Measurements from ENCODE around the gene HLX.

The HLX gene

DNA sequence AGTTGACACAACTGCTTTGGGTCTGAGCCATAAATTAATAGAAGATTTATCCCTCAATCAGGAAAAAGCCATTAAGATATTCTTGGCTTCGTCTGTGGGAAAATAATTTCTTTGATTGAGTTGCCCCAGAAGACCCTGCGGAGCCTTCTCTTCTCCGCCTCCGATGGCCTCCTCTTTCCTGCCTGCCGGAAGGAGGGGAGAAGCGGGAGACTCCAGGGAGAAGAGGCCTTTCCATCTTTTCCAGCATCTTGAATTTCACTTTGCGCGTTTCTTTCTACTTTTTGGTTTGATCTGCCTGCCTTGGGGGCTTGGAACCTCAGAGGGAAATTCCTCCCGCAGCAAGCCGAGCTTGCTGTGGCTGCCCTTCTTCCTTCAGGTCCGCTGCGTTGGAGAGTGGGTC, 16.8 kb downstream of the HLX start:
- no peak for ATAC-seq

DNA sequence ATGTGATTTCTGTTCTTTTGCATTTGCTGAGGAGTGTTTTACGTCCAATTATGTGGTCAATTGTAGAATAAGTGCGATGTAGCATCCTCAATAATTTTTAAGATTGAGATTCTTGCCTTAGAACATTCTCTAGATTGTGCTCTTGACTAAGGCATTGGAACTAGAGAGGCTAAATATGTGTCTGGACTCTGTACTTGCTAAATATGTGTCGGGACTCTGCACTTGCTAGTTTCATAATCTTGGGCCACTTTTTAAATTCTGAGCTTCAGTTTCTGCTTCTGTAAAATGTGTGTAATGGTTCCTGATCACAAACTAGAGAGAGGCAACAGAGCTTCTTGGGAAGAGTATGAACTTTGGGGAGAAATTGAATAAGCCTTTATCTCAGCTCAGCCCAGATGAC, 21.6 kb downstream of the HLX start:
- no peak for ATAC-seq

DNA sequence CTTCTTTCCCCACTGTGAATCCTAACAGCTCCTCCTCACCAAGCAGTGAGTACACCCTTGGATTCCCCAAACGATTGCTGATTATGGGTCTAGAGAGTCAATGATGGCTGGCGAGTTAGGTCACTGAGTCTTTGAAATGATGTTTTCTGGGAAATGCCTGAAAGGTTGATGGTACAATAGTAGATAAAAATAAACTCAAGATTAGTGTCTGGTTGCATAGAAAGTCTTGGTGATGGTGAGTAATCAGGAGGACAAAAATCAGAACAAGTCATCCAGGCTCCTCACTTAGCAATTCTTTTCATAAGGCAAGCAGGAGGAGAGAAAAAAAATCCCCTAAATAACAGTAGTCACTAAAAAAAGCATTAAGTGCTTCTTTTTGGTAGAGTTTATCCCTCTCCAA, 22.6 kb downstream of the HLX start:
- ATAC-seq, result no peak

DNA sequence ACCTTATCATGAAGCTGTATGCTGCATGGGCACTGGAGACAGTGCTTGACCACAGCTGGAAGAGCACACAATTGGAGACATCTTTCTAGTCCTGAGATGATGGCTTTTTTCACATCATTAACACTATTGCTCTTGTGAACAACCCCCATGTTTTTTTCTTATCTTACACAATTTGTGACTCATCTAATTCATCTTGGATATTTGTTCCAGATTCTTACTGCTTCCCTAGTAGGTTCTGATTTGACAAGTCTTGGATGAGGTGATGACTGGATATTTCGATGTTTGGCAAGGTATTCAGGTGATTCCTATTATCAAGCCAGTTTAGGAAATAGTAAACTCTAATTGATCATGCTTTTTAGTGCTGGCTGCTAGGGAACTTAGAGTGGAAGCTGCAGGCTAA, 23.7 kb downstream of the HLX start:
- no peak for ATAC-seq

DNA sequence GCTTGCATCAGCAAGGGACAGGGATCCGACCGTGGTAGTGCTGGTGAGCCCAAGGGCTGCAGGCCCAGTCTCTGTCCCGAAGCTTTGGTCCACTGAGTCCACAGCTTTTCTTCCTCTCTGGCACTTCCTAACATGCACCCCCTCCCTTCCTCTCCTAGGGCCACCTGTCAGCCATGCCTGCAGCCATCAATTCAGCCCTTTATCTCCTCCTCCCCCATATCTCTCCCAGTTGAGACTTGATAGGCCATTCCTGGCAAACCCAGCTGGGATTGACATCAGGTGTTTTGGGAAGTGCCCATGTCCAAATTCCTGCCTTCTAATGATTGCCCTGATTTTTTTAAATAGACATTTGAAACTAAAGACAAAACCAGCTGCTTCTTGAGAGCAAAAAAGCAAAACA, 25.6 kb downstream of the HLX start:
- ATAC-seq, result no peak

DNA sequence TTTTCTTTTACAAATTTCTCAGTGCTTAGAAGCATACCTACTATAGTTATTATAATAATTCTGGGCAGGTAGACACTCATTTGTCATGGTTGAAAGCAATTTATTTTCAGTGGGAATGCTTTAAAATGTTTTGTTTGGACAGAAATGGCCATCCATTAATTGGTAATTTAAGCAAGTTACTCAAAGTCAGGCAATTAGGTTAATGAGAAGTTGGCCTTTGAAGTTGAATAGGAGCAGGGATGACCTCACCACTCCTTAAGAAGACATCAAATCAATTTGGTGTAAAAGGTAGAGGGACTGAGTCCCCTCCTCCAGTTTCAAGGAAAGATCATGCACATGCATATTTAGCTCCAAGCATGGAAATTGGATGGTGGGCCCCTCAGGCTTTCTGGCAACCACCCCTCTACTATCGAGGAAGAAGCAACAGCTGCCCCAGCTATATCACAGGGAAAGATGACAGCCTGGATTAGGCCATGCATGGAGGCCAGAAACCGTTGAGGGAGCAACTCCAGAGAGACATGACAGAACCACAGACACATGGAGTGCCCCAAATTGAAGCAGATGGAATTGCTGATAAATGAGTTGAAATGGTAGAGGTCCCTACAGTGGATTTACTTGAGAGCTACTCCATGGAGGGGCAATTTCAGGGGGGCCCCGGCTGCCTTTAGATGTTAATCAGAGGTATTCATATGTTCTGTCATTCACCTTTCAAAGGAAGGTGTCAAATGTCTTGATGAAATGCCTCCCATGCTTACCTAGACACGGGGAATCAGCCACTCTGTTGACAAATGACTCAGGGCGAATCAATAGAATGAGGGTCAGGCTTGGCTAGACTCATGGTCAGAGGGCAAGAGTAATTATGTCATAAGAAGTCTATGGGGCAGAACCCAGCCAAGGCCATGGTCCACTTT, 26.7 kb downstream of the HLX start:
- ATAC-seq, result no peak

DNA sequence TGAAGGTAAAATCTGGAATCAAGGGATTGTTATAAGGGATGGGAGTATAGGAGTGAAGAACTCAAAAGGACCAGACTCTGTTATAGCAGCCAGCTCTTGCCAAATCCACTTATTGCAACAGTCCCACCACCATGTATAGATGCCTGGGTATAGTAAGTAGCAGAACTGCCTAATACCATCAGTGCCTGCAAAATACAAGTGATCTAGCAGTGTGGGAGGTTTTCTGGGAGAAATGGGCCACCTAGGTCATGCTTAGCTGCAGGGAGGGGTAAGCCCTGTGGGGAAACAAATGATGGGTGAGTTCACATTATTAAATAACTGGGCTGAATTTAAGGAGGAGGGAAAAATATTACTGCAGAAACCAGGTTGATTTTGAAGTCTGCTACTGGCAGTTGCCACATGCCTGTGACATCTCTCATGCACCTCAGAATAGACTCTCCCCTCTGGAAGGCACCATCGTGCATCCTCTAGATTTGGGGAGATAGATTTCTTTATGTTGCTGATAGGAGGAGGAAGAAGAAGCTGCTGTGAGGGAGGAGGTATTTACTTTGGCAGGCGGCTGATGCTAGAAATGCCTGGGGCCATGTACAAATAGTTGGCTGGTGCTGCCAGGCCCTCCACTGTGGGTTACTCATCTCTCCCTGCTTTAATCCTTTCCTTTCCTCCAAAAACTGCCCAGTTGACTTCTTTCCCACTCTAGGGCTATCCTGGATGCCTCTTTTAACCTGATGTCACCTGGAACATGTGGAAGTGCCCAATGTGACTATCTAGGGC, 27.5 kb downstream of the HLX start:
- no peak for ATAC-seq

DNA sequence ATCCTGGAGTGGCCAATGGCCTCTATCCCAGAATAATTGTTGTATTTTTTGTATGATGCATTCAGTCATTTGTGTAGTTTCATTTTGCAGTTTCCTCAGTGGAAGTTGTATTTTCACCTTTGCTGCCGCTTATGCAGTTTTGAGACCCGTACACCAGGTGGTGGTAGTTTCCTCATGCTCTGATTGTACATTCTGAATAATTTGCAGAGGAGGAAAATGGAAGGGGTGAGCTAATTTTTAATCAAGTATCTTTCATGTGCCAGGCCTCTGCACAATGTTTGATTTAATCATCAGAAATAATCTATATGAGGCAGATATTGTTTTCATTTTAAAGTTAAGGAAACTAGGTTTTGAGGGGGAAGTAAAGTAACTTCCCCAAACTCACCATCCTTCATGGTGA, 29.5 kb downstream of the HLX start:
- ATAC-seq, result no peak

DNA sequence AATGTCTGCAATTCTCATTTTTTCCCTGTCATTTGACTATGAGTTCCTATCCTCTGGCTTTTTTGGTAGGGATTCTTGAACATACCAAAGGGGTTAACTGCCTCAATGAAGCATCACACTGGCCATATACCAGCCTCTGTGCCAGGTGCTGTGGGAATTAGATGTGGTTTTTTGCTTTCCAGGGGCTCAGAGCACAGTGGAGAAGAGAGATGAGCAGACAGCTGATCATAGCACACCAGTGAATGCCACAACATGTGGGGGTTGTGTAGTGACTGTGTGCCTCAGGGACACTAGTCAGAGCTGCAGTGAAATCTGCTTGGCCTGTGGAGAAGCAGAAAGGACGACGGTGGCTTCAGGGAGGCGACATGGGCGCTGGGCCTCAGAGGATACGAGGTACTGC, 30.8 kb downstream of the HLX start:
- no peak for ATAC-seq

DNA sequence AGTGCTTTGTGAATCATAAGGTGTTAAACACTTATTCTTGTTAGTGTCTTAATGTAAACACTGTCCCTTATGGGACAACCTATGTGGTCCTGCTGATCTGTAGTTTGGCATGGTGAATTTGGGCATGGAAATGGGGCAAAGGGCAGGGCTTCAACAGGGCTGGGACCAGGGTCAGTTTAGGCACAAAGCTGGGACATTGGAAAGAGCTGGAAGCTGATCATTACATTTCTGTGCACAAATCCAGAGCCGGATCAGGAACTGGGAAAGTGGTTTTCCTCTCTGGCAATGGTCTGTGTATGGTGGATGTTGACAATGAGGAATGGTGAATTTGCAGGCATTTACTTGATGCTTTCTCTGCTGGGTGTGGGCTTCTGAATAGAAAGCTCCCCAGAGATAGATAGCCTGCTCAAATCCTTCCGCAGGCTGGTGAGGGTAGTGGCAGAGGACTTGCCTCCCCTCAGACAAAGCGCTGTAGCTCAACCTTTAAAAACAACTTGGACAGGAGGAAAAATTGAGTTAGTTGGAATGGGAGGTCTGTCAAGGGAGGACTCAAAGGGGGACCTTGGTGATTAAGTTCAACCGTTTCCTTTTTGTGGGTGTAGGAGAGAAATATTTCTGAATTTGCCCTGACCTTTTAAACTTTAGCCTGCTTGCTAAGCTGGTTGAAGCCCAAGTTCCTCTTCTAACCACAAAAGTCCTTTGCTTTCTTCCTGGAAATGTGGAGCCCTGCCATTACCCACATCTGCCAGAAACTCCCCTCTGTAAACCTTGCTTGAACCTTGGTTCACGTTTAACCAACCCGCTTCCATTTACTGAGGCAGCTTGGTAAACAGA, 35.3 kb downstream of the HLX start:
- ATAC-seq, result no peak

DNA sequence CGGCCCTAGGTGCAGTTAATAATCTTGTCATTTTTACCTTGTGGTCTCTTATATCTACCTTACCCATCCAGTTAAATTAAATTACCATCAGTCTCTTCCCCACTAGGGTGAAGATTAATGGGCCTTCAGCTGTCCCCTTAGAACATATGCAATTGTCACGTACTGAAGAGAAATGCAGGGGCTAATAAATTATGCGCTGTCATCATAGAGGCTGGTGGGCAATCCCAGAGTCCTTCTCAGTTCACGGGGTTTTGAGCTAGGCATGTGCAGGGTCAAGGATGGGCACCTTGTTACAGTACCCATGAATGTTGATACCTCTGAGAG, 35.8 kb downstream of the HLX start:
- no peak for ATAC-seq

DNA sequence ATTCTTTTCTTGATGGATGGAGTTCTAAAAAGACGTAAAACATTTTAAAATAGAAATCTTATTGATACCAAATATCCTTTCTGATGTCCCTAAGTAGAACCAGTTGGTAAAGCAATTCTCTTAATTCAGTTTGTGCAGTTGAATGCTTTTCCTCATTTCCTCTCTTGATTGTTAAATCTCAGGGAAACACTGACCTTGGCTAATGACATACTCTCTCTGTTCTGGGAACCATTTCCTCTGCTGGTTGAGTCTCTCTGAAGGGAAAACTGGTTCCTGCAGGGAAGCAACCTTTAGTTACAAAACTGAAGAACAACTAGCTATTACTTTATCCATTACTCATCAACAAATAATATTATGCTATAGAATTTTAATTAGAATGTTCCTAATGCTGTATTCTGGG, 36.7 kb downstream of the HLX start:
- no peak for ATAC-seq

DNA sequence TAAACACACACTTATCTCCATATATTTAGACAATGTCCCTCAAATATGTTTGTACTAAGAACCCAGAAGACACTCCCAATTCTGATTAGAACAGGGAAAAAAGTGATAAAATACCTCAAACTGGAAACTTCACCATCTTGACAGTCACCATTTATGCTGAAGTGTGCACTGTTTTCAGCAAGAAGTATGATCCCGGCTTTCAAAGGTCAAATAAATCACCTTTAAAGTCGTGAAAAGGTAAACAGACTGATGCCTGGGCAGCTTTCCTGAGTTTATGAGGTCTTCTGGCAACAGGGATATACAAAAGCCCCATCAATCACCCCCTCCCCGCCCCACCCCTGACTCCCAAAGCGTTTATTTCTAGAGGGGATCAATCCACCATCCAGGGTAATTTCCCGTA, 37.9 kb downstream of the HLX start:
- no peak for ATAC-seq

DNA sequence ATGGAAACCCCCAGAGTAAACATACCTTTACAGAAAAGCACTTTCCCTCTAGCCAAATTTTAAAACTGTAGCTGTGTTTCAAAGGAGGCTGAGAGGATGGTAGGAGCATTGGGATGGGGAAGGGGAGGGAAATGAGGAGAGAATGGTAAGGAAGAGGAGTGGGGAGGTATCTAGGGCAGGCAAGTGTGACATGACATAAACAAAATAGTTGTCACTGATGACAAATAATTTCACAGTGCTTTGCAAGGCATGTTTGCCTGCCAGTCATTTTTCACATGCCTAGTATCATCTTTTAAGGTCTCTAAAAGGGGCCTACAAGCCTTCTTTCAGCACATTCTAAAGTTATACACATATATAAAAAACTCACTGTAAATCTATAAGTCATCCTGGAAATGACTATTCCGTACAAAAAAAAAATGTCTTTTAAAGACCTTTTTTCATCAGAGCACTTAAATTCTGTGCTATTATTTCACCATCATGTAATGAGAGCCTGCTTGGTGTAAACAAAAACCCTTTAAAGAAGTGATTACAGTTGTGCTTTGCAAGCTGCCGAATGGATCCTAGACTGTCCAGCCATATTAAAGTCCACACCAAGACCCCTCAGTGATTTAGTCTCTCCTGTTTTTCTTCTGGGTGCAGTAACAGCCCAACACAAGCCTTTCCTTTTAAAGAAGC, 38.4 kb downstream of the HLX start:
- ATAC-seq, result no peak

DNA sequence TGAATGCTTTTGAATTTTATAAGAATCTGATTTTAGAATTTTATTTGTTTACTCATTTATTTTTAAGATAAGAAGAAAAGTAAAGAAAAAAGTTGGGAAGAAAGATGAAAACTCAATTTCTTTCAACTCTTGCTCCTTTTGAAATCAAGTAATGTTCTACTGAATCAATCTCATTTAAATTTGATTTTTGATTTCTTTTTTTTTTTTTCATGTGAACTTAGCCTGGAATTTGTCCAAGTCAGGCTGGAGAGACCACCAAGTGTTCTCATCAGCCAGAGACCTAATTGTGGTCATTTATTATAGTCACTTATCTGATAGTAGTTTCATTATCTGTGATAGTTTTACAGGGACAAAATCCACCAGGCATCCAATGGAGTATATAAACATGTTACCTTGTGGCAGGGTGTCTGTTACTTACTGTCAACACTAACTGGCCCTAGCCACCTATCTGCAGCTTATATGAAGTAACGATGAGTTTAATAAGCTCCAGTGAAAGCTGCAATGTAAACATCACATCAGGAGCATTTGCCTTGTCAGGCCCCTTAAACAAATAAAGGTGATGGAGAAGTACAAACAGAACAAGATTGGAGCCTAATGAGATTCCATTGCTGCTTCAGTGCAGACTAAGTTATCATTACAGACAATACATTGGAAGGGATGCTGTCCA, 39.2 kb downstream of the HLX start:
- no peak for ATAC-seq

DNA sequence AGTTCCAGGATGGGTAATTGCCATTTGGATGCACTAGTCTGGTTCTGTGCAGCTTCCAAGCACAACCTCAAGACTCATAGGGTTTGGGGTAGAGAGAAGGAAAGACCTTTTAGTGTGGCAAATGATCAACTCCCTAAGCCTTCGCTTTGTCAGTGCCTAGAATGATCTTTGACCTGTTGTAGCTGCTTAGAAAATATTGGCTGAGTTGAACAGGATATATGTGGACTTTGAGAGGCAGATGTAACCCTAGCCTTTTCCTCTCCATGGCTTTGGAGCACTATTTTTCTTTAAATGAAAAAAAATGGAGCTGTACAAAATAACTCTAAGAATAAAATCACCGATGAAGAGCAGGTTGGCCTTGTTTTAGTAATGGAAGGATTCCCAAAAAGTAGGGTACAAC, 41.7 kb downstream of the HLX start:
- ATAC-seq, result no peak

DNA sequence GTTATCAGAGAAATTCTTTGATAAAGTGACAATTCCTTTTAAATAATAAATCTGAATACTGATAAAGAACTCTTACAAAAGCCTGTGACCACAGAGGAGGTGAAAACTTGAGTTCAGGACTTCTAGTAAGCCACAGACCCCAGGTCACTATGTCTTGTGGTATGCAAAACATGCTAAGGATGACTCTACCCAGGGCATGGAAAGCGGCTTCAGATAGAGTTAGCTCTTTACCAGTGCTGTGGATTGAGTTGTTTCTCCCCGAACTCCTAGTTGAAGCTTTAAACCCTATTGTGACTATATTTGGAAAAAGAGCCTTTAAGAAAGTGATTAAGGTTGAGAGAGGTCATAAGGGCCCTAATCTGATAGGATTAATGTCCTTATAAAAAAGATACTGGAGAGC, 42.3 kb downstream of the HLX start:
- no peak for ATAC-seq

DNA sequence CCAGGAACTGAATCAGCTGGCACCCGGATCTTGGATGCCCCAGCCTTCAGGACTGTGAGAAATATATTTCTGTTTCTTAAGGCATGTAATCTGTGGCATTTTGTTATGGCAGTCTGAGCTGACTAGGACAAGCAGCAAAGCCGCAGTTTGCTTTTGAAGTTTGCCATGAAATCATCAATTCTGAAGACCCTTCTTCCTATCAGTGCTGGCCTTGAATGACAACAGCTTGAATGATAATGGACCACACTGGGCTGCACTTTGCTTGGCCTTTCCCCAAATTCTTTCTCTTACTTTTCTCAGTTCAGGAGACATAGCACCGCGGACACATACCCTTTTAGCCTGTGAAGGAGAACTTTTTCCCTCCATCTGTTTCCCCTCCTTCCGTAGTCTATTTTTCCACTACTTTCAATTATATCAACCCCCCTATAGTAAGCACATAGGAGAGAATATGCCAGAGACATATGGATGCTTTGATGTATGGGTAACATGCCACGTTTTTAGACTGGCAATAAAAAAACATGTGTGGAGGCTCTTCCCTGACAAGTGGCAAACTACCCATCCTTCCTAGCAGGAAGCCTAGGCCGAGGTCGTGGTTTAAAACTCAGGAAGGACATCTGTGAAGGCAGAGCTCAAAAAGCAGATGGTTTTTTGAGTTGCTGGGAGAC, 42.9 kb downstream of the HLX start:
- ATAC-seq, result no peak

DNA sequence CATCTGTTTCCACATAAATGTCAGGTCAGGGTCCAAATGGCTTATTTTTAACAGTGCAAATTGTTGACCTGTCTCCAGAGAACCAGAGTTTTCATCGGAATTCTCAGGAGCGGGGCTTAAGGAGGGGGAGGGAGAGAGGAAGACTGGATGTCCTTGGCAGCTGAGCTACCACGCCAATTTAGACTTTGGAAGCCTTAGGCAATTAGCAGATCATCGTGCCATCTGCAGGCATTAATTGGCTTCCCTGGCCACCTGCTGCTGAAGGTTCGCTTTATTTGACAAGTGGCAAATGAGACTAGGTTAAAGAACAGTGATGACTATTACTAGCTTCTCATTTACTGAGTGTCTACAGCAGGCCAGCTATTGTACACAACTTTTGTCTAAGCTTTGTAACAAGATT, 43.7 kb downstream of the HLX start:
- no peak for ATAC-seq

DNA sequence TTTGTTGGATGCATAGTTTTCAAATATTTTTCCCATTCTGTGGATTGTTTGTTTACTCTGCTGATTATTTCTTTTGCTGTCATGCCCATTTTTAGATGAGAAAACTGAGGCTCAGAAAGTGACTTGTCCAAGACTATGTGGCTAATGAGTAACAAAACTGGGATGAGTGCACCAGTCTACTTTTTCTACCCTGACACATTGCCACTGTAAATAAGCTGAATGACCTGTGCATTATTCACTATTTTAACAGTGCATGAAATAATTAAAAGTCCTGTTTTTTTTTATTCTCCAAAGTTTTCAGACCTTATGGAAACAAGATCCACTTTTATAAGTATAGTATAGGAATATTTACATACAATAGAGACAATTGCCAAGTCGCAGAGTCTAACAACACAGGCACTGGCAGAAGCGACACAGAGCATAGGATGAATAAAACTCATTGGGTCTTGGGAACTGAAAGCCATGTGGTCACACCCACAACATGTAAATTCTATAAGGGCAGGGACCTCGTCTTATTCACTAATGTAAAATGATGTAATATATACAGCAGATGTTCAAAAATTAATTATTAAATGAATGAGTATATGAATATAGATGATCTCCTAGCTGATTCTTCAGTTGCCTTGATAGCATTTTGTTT, 45.2 kb downstream of the HLX start:
- no peak for ATAC-seq

DNA sequence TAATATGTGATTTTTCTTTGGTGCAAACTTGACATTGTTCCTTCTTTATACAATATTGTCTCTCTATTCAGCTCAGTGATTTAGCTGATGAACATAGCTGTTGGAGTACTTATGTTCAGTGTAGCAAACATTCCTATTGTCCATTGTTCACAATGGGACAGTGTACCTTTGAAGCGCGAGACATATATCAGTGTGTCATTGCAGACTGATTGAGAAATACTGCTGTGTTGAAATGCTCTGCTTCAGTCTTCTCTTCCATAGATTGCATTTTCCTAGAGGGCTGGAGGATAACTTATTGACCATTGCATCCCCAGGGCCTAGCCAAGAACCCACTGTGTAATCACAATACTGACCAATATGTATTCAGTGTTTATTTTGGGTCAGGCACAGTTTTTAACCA, 46.5 kb downstream of the HLX start:
- ATAC-seq, result no peak
